ENCODE data around the gene STT3A. TPM values are rescaled to one million over a fixed set of nuclear protein-coding genes. Genes with fewer than 3 reads are reported as not detected.
A peak's percentile ranks its signal among the peaks of the same experiment; 100 is the strongest.

STT3A gene
- total RNA-seq = 100 to 1,000 TPM in 7 of 9 donors, 10 to 100 TPM in 2; 79.2 to 175 (median 116) TPM
- 100 to 1,000 TPM in 1 of 3 donors, 10 to 100 TPM in 2; 28.4 to 208 (median 35.6) TPM for polyA plus RNA-seq
- long read RNA-seq, donor 1, full-length matches to known transcripts = 35 of 46 reads
- long read RNA-seq, donor 1, partial matches to known transcripts = 11 of 46 reads
- long read RNA-seq, donor 1, other reads (novel, unspliced or antisense) = 0 of 46 reads
- long read RNA-seq, donor 2, full-length matches to known transcripts = 19 of 19 reads
- long read RNA-seq, donor 2, partial matches to known transcripts = 0 of 19 reads
- long read RNA-seq, donor 2, other reads (novel, unspliced or antisense) = 0 of 19 reads
- long read RNA-seq, donor 3, full-length matches to known transcripts = 40 of 45 reads
- long read RNA-seq, donor 3, partial matches to known transcripts = 0 of 45 reads
- long read RNA-seq, donor 3, other reads (novel, unspliced or antisense) = 5 of 45 reads
- long read RNA-seq, donor 4, full-length matches to known transcripts = 33 of 42 reads
- long read RNA-seq, donor 4, partial matches to known transcripts = 7 of 42 reads
- long read RNA-seq, donor 4, other reads (novel, unspliced or antisense) = 2 of 42 reads
- long read RNA-seq, donor 5, full-length matches to known transcripts = 62 of 76 reads
- long read RNA-seq, donor 5, partial matches to known transcripts = 8 of 76 reads
- long read RNA-seq, donor 5, other reads (novel, unspliced or antisense) = 6 of 76 reads
- long read RNA-seq, donor 6, full-length matches to known transcripts = 20 of 27 reads
- long read RNA-seq, donor 6, partial matches to known transcripts = 4 of 27 reads
- long read RNA-seq, donor 6, other reads (novel, unspliced or antisense) = 3 of 27 reads
- long read RNA-seq, donor 7, full-length matches to known transcripts = 10 of 10 reads
- long read RNA-seq, donor 7, partial matches to known transcripts = 0 of 10 reads
- long read RNA-seq, donor 7, other reads (novel, unspliced or antisense) = 0 of 10 reads
- long read RNA-seq, donor 8, full-length matches to known transcripts = 34 of 44 reads
- long read RNA-seq, donor 8, partial matches to known transcripts = 10 of 44 reads
- long read RNA-seq, donor 8, other reads (novel, unspliced or antisense) = 0 of 44 reads
- long read RNA-seq, donor 9, full-length matches to known transcripts = 29 of 29 reads
- long read RNA-seq, donor 9, partial matches to known transcripts = 0 of 29 reads
- long read RNA-seq, donor 9, other reads (novel, unspliced or antisense) = 0 of 29 reads
- long read RNA-seq, donor 10, full-length matches to known transcripts = 21 of 21 reads
- long read RNA-seq, donor 10, partial matches to known transcripts = 0 of 21 reads
- long read RNA-seq, donor 10, other reads (novel, unspliced or antisense) = 0 of 21 reads

DNA sequence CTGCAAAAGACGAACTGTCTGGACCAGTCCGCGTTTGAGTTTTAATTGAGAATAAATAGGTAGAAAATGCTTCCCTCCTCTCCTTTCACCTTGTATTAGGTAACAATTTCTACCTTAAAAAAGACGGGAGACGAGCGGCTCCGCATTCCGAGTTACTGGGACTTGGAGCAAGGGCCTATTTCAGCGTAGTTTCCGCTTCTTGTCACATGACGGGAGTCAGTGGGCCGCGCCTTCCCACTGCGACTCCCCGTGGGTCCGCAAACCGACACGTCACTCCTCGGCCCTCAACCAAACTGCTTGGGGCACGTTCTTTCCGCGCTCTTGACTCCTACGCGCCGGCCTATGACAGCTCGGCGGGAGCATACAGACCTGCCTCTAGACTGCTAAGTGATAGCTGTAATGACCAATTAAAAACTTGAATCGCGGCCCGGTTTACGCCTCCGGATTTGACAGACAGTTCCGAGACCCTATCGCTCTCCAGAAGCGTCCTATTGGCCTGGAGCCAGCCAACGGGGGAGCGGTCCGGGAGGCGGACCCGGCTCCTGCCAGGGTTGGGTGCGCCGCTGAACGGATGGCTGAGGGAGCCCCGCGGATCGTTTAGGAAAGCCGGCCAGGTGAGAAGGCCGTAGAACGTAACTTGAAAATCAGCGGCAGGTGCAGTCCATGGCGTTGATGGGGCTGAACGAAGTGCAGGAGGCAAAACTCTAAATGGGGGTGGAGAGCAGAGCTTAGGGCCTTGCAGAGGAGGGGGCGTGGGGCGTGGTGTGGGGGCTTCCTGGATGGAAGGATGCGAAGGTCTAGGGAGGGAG lies at the start of gene STT3A:
TSS of gene STT3A (plus strand) at position 548 of the 809 bp plus-strand sequence. CDS start 3,064 bp downstream, outside the sequence.
- 0% methylated on average over 15 to 55 of the region's 55 CpGs for WGBS, 4 donors
- Histone ChIP-seq H3K27me3 (no peaks in the 10 kb centered on the region), H3K4me1 (replicated peaks in 1 of 2) (peaks cover 8 to 32% of the 10 kb centered on the region in 2 donors), H3K9me3 (replicated peaks in 1 of 3) (no peaks in the 10 kb centered on the region), H3K36me3 (replicated peaks in 1 of 2) (peaks cover 0 to 6% of the 10 kb centered on the region in 2 donors), H3K27ac (peak within 1 kb of the TSS; percentile 95 to 99 (median 95)), H3K4me3 (peak within 1 kb of the TSS; percentile 57 to 98 (median 77))
- DNase-seq = peak; percentile 99 to 100 (median 100)
- TF ChIP-seq, protein P1, sequence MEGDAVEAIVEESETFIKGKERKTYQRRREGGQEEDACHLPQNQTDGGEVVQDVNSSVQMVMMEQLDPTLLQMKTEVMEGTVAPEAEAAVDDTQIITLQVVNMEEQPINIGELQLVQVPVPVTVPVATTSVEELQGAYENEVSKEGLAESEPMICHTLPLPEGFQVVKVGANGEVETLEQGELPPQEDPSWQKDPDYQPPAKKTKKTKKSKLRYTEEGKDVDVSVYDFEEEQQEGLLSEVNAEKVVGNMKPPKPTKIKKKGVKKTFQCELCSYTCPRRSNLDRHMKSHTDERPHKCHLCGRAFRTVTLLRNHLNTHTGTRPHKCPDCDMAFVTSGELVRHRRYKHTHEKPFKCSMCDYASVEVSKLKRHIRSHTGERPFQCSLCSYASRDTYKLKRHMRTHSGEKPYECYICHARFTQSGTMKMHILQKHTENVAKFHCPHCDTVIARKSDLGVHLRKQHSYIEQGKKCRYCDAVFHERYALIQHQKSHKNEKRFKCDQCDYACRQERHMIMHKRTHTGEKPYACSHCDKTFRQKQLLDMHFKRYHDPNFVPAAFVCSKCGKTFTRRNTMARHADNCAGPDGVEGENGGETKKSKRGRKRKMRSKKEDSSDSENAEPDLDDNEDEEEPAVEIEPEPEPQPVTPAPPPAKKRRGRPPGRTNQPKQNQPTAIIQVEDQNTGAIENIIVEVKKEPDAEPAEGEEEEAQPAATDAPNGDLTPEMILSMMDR (IDR thresholded peaks at IDR 0.05) = no peak
- TF ChIP-seq POLR2A (IDR thresholded peaks at IDR 0.05) = peak; percentile 75 to 95
- intact Hi-C loops (cut with DNase I) = no loop called here

DNA sequence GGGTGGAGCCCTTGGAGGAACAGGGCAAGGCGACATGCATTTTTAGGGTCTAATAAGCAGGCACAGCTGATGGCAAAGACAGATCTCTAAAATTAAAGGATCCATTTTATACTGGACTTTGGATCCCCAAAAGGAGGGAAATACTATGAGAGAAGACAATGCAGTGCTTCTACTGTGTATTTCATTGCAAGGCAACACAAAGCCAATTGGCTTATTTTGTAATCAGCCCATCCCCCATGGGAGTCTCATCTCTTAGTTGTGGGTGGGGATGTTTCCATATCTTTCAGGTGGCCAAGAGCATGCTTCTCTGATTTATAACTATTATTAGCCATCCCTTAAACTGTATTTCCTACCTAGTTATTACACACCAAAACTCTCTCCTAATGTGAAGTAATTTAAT lies 41.9 kb upstream of the STT3A start:
- Histone ChIP-seq H3K9me3 (replicated peaks in 1 of 3) (peaks cover 0 to 5% (median 0%) of the 10 kb centered on the region in 3 donors), H3K4me1 (replicated peaks in 1 of 2) (no peaks in the 10 kb centered on the region), H3K36me3 (replicated peaks in 1 of 2) (no peaks in the 10 kb centered on the region), H3K4me3 (no peak overlapping the region), H3K27ac (no peak overlapping the region), H3K27me3 (no peaks in the 10 kb centered on the region)
- TF ChIP-seq POLR2A (IDR thresholded peaks at IDR 0.05) = no peak
- TF ChIP-seq, protein P1 (IDR thresholded peaks at IDR 0.05) = no peak
- 82 to 95% (median 88%) methylated on average over 1 of the region's 1 CpG for WGBS, 4 donors
- no peak for DNase-seq
- intact Hi-C loops (cut with DNase I) = no loop called here

DNA sequence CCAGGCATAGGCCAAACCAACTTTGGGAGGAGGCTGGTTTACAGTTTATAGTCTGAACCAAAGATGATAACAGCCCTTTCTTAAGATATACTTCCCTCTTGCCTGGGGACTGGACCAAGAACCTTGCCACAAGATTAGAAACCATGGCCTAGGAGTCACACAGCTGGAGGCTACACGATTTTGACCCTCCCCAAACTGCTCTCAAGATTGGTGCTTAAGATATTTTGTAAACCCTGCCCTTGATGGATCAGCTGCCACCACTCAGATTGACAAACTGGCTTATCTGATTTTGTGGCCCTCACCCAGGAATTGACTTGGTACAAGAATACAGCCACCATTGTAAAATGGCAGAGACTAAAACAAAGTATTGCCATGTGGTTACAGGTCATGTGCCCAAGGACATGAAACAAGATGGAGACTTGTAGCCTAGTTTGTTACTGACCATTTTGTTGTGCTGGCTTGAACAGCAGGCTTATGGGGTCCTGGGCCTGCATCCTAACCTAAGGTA lies 40.8 kb upstream of the STT3A start:
- Histone ChIP-seq H3K27ac (no peak overlapping the region), H3K9me3 (replicated peaks in 1 of 3) (peaks cover 0 to 5% (median 0%) of the 10 kb centered on the region in 3 donors), H3K4me1 (replicated peaks in 1 of 2) (no peaks in the 10 kb centered on the region), H3K27me3 (no peaks in the 10 kb centered on the region), H3K36me3 (replicated peaks in 1 of 2) (no peaks in the 10 kb centered on the region), H3K4me3 (no peak overlapping the region)
- WGBS, 4 donors = 25 to 71% (median 48%) methylated on average over 1 of the region's 1 CpG
- intact Hi-C loops (cut with DNase I) = no loop called here
- DNase-seq = no peak
- TF ChIP-seq, protein P1 (IDR thresholded peaks at IDR 0.05) = no peak
- no peak for TF ChIP-seq POLR2A (IDR thresholded peaks at IDR 0.05)

Data from adrenal gland (tissue), 19 donors.